Transverse colon (tissue), 4 donors: ENCODE results near the gene RAN.

ENCODE experiments used
- POLR2A ChIP-seq: fragments of 450-650 bp; IDR thresholded peaks from one replicate; pipeline ENCODE4 v1.6.1; 2016; ENCODE audit warnings: antibody characterized with exemption, mild to moderate bottlenecking, moderate library complexity
- POLR2AphosphoS5 ChIP-seq, 3 donors: sonication (generic); formaldehyde crosslinking; IDR thresholded peaks; one replicate each; pipeline ENCODE4 v1.6.1; 2016; ENCODE audit warnings: antibody characterized with exemption in 3 of 3
- TF ChIP-seq, protein P1 (sequence below), 5 experiments: fragments of 200-600 bp in 3 of 5; fragments of 450-650 bp in 2 of 5; sonication (generic) in 3 of 5; IDR thresholded peaks; 1 replicate in 2 of 5; 2 replicates in 3 of 5; pipeline ENCODE4 v1.5.1; 2016 to 2017; ENCODE audit warnings: antibody characterized with exemption in 5 of 5, inconsistent platforms in 3 of 5, mild to moderate bottlenecking in 2 of 5, moderate library complexity in 1 of 5

- TF ChIP-seq, protein P1, sequence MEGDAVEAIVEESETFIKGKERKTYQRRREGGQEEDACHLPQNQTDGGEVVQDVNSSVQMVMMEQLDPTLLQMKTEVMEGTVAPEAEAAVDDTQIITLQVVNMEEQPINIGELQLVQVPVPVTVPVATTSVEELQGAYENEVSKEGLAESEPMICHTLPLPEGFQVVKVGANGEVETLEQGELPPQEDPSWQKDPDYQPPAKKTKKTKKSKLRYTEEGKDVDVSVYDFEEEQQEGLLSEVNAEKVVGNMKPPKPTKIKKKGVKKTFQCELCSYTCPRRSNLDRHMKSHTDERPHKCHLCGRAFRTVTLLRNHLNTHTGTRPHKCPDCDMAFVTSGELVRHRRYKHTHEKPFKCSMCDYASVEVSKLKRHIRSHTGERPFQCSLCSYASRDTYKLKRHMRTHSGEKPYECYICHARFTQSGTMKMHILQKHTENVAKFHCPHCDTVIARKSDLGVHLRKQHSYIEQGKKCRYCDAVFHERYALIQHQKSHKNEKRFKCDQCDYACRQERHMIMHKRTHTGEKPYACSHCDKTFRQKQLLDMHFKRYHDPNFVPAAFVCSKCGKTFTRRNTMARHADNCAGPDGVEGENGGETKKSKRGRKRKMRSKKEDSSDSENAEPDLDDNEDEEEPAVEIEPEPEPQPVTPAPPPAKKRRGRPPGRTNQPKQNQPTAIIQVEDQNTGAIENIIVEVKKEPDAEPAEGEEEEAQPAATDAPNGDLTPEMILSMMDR (IDR thresholded peaks at IDR 0.05): no peak
- TF ChIP-seq POLR2AphosphoS5 (IDR thresholded peaks at IDR 0.05) (no peak), POLR2A (no peak)
Observed at GRCh38 chr12:130917607-130918006, 45.7 kb downstream of the RAN start.
